NCI-H748 treated with DMSO at 0.1 percent for 48 hours (cell line): ENCODE measurements around the gene CD163L1.
"Not testable (repeated sequence)": the region's sequence is repeated elsewhere in the genome, so short reads cannot be mapped to it uniquely, and the experiment has no call there.

Source experiments
- DNase-seq: peaks from one replicate; lab custom pipeline; 2025; lab: John Stamatoyannopoulos, UW

The CD163L1 gene

GRCh38 chr12:7404275-7404674 is 39.7 kb downstream of the CD163L1 start:
- DNase-seq = no peak

GRCh38 chr12:7403466-7403865 is 40.5 kb downstream of the CD163L1 start:
- no peak for DNase-seq

- DNase-seq = no peak
These were observed 44.9 kb downstream of the CD163L1 start for GRCh38 chr12:7399089-7399488.

GRCh38 chr12:7396418-7396817 is 47.5 kb downstream of the CD163L1 start:
- DNase-seq = no peak

GRCh38 chr12:7395950-7396349 is 48.0 kb downstream of the CD163L1 start:
- DNase-seq = no peak

- no peak for DNase-seq
These were observed 56.7 kb downstream of the CD163L1 start for GRCh38 chr12:7387289-7387688.

- DNase-seq = no peak
These were observed 60.8 kb downstream of the CD163L1 start for GRCh38 chr12:7383157-7383556.

- no peak for DNase-seq
These were observed 67.8 kb downstream of the CD163L1 start for GRCh38 chr12:7376196-7376595.

GRCh38 chr12:7375145-7375543 is 68.8 kb downstream of the CD163L1 start:
- DNase-seq = no peak

GRCh38 chr12:7374423-7375144 is 69.4 kb downstream of the CD163L1 start:
- DNase-seq = no peak

- DNase-seq = no peak
These were observed 70.7 kb downstream of the CD163L1 start for GRCh38 chr12:7373226-7373625.

GRCh38 chr12:7369274-7369729 is 74.7 kb downstream of the CD163L1 start:
- no peak for DNase-seq

- no peak for DNase-seq
These were observed 81.2 kb downstream of the CD163L1 start for GRCh38 chr12:7362734-7363133.

GRCh38 chr12:7361265-7361664 is 82.7 kb downstream of the CD163L1 start:
- no peak for DNase-seq

GRCh38 chr12:7354529-7354928 is 89.4 kb downstream of the CD163L1 start:
- DNase-seq = no peak

GRCh38 chr12:7352661-7353060 is 91.3 kb downstream of the CD163L1 start:
- DNase-seq = no peak

- DNase-seq = no peak
These were observed 92.8 kb downstream of the CD163L1 start for GRCh38 chr12:7351177-7351576.

GRCh38 chr12:7349418-7349817 is 94.5 kb downstream of the CD163L1 start:
- DNase-seq = no peak

- no peak for DNase-seq
These were observed 97.3 kb downstream of the CD163L1 start for GRCh38 chr12:7346551-7347225.

- DNase-seq = no peak
These were observed 98.9 kb downstream of the CD163L1 start for GRCh38 chr12:7344833-7345606.

GRCh38 chr12:7339675-7340074 is 104.3 kb downstream of the CD163L1 start:
- no peak for DNase-seq

GRCh38 chr12:7337790-7338189 is 106.2 kb downstream of the CD163L1 start:
- DNase-seq = not testable (repeated sequence)

- no peak for DNase-seq
These were observed 116.0 kb downstream of the CD163L1 start for GRCh38 chr12:7327918-7328317.
